ENCODE results near the gene TBX19. TPM values are rescaled to one million over a fixed set of nuclear protein-coding genes. Genes with fewer than 3 reads are reported as not detected.

The TBX19 gene
- total RNA-seq (under 1 TPM; 0.65 to 0.89 (median 0.71) TPM), polyA plus RNA-seq (0.52 TPM)
- long read RNA-seq, donor 1, partial matches to known transcripts: 0 of 1 reads
- long read RNA-seq, donor 1, other reads (novel, unspliced or antisense): 1 of 1 reads
- long read RNA-seq, donor 2: 0 reads
- long read RNA-seq, donor 3: 0 reads
- long read RNA-seq, donor 4, partial matches to known transcripts: 0 of 1 reads
- long read RNA-seq, donor 4, other reads (novel, unspliced or antisense): 0 of 1 reads

DNA sequence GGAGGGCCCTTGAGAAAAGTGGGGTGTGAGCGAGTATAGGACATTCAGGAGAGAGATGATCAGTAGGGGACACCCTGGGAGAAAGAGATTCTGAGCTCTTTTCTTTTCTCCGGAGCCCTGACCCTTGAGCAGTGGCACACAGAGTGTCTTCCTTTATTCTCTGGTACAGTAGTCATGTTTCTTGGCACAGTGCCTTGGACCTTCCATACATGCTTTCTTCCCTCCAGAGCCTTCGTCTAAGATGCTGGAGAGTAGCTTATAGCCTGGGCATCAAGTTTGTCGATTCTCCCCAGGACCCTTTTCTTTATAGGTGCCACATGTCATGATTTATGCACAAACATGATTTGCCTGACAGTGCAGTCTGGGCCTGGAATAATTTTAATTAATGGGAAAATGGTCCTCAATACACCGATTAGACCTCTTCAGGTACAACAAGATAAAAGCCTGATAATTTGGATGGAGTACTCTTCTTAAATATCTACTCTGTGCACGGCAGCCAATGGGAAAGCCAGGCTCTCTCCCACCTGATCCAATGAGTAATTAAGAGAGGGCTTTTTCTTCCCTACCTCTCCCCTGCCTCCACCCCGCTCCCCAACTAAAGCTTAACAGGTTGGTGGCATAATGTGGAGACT lies at the start of gene TBX19:
TBX19 (plus strand) TSS at position 582 of the 632 bp plus-strand sequence. CDS start 214 bp downstream, outside the sequence.
- Histone ChIP-seq H3K4me3 (ENCODE audit: low read length) (no peak within 1 kb of the TSS), H3K27ac (ENCODE audit: low read length) (no peak within 1 kb of the TSS), H3K27me3 (ENCODE audit: control insufficient read depth, insufficient read depth) (no peaks in the 10 kb centered on the region), H3K9me3 (ENCODE audit: control insufficient read depth, low read length) (no peaks in the 10 kb centered on the region), H3K4me1 (ENCODE audit: control insufficient read depth, insufficient read depth, low read length) (no peaks in the 10 kb centered on the region)
- intact Hi-C loops (cut with DNase I): no loop called here
- WGBS: 94% methylated on average over 7 of the region's 7 CpGs
- ATAC-seq (no peak), DNase-seq (no peak)

DNA sequence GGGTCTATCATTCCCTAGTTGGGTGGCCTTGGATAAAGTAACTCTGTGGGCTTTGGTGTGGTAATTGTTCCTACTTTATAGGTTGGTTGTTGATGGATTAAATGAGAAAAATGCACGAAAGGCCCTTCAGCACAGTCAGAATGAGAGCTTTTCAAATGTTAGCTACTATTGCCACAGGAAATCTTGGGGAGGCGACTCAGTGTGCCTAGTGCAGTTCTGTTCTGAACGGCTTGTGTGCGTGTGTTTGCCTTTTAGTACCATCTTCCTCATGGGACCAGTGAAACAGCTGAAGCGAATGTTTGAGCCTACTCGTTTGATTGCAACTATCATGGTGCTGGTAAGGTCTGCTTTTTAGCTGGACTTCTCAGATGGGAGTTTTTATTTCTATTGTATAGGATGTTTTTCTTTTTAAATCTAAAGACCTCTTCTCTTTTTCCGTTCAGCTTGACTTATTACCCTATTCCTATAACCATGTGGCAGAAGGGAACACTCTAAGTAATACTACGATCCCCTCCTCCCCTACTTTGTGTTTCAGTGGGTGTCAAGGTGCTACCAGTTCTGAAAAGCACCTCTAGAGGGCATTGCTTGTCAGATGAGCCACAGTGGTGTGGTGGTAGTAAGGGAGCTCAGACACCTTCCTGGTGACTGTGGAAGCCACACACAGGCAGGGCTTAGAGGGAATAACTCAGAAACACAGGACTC lies 45.7 kb upstream of the TBX19 start:
- H3K27me3 ChIP-seq (ENCODE audit: control insufficient read depth, insufficient read depth): no peaks in the 10 kb centered on the region
- no peaks in the 10 kb centered on the region for H3K9me3 ChIP-seq (ENCODE audit: control insufficient read depth, low read length)
- no peak overlapping the region for H3K4me3 ChIP-seq (ENCODE audit: low read length)
- H3K4me1 ChIP-seq (ENCODE audit: control insufficient read depth, insufficient read depth, low read length): peaks cover 9% of the 10 kb centered on the region
- DNase-seq (no peak), ATAC-seq (peak; percentile 44 to 71)
- H3K27ac ChIP-seq (ENCODE audit: low read length): peak overlapping the region; percentile 17
- WGBS: 92% methylated on average over 8 of the region's 8 CpGs
- intact Hi-C loops (cut with DNase I): no loop called here

- Histone ChIP-seq H3K4me1 (ENCODE audit: control insufficient read depth, insufficient read depth, low read length) (peaks cover 6% of the 10 kb centered on the region), H3K4me3 (ENCODE audit: low read length) (no peak overlapping the region), H3K9me3 (ENCODE audit: control insufficient read depth, low read length) (no peaks in the 10 kb centered on the region), H3K27me3 (ENCODE audit: control insufficient read depth, insufficient read depth) (no peaks in the 10 kb centered on the region), H3K27ac (ENCODE audit: low read length) (peak overlapping the region; percentile 17)
- intact Hi-C loops (cut with DNase I): no loop called here
- ATAC-seq (no peak), DNase-seq (no peak)
These were observed 45.2 kb upstream of the TBX19 start for GRCh38 chr1:168235548-168235885.

DNA sequence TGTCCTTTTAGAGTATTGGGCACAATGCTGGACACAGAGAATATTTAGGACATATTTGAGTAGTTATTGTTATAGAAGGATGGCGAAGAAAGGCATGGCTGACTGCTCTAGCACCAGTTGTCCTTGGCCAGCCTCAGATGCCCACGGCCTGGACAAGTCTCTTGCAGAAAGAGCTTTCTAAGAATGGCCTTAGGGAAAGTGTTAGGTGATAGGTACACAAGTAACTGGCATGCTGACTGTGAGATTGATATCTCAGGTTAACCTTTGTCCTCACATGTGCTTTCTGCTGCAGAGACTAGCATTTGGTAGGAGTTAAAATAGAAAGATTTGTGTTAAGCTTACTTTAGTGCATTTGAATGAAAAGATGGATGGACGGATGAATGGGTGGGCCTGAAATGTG lies 44.7 kb upstream of the TBX19 start:
- intact Hi-C loops (cut with DNase I): no loop called here
- H3K4me3 ChIP-seq (ENCODE audit: low read length): no peak overlapping the region
- no peaks in the 10 kb centered on the region for H3K9me3 ChIP-seq (ENCODE audit: control insufficient read depth, low read length)
- WGBS: 84% methylated on average over 3 of the region's 3 CpGs
- no peak overlapping the region for H3K27ac ChIP-seq (ENCODE audit: low read length)
- ATAC-seq: no peak
- H3K4me1 ChIP-seq (ENCODE audit: control insufficient read depth, insufficient read depth, low read length): peaks cover 6% of the 10 kb centered on the region
- no peaks in the 10 kb centered on the region for H3K27me3 ChIP-seq (ENCODE audit: control insufficient read depth, insufficient read depth)
- no peak for DNase-seq

DNA sequence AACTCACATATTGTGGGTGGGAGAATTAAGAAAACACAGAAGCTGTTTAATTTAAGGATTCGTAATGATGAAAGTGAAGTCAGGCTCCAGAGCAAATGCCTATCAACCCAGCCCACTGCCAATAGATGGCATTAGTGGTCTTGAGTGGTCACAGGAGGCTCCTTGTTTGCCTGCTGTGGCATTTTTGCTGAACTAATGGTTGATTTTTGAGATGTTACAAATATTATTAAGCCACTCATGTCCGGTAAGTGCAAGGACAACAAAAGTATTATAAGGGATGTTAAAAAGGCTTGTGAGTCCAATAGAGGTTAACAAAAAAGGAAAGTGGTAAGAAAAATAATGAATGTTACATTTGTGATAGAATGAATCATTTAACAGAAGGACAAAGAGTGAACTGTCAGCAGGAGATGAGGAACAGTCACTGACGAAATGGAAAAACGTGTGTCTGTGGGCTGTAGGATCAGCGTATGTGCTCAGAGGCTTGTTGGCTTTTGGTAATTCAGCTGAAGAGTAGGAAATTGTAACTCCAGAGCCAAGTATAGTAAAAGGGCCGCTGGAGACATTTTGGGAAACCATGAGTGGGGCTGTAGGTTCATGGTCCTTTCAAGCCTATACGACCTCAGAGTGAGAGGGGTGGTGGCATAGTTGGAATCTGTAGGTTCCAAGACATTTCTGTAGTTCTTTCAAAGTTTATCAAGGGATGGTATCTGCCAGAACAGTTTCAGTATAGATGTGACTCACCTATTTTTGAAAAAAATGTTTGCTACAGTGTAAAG lies 43.7 kb upstream of the TBX19 start:
- no peak for DNase-seq
- Histone ChIP-seq H3K4me1 (ENCODE audit: control insufficient read depth, insufficient read depth, low read length) (peaks cover 6% of the 10 kb centered on the region), H3K27ac (ENCODE audit: low read length) (no peak overlapping the region), H3K4me3 (ENCODE audit: low read length) (no peak overlapping the region), H3K9me3 (ENCODE audit: control insufficient read depth, low read length) (no peaks in the 10 kb centered on the region), H3K27me3 (ENCODE audit: control insufficient read depth, insufficient read depth) (no peaks in the 10 kb centered on the region)
- 78% methylated on average over 7 of the region's 7 CpGs for WGBS
- intact Hi-C loops (cut with DNase I): no loop called here
- peak in 1 of 2 donors; percentile 60 for ATAC-seq

DNA sequence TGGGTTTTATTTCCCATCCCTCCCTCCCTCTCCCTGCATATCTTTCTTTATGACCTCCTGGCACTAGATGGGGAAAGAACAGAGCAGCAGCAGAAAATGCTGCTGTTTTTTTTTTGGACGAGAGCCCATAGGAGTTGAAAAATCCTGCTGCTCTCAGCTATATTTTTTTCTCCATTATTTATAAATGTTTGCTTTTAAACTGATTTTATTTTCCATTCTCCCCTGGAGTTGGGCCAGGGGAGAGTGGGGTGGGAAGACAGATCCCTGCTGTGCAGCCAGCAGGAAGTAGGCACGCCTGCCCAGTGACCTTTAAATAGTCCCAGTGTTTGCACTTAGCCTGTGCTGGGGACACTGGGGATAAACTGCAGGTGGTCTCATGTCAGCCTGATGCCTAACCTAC lies 37.5 kb upstream of the TBX19 start:
- no peak overlapping the region for H3K4me3 ChIP-seq (ENCODE audit: low read length)
- no peaks in the 10 kb centered on the region for H3K9me3 ChIP-seq (ENCODE audit: control insufficient read depth, low read length)
- 25% methylated on average over 2 of the region's 2 CpGs for WGBS
- H3K27ac ChIP-seq (ENCODE audit: low read length): peak overlapping the region; percentile 83
- peaks cover 8% of the 10 kb centered on the region for H3K4me1 ChIP-seq (ENCODE audit: control insufficient read depth, insufficient read depth, low read length)
- intact Hi-C loops (cut with DNase I): no loop called here
- DNase-seq: peak in 2 of 3 donors; percentile 60 to 76
- H3K27me3 ChIP-seq (ENCODE audit: control insufficient read depth, insufficient read depth): no peaks in the 10 kb centered on the region
- peak; percentile 87 to 95 for ATAC-seq

DNA sequence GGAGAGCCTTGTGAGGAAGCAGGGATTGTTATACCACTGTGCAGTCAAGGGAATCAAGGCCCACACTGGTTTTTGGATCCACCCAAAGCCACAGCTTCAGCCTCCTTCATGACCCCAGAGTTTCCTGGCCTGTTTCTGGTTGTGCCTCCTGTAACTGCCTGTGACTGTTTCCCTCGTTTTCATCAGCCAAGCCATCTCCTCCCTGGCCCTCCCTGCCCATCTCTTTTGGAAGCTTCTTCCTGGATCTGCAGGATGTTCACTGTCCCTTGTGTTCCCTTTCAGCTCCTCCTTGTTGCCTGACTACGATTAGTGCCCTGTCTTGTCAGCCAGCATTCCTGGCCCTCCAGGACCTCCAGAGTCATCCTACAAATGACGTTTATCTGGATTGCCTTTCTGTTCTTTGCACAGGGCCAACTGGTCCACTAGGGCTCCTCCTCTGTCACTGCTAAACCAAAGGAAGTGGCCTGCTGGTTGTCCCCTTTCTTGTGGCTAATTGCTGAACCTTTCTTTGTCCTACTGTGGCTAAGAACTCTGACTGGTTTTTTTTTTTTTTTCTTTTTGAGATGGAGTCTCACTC lies 37.0 kb upstream of the TBX19 start:
- peak; percentile 72 to 81 for ATAC-seq
- Histone ChIP-seq H3K27ac (ENCODE audit: low read length) (peak overlapping the region; percentile 83), H3K4me3 (ENCODE audit: low read length) (no peak overlapping the region), H3K4me1 (ENCODE audit: control insufficient read depth, insufficient read depth, low read length) (peaks cover 8% of the 10 kb centered on the region), H3K27me3 (ENCODE audit: control insufficient read depth, insufficient read depth) (no peaks in the 10 kb centered on the region), H3K9me3 (ENCODE audit: control insufficient read depth, low read length) (no peaks in the 10 kb centered on the region)
- DNase-seq: peak in 1 of 3 donors; percentile 26
- 22% methylated on average over 3 of the region's 3 CpGs for WGBS
- intact Hi-C loops (cut with DNase I): no loop called here

DNA sequence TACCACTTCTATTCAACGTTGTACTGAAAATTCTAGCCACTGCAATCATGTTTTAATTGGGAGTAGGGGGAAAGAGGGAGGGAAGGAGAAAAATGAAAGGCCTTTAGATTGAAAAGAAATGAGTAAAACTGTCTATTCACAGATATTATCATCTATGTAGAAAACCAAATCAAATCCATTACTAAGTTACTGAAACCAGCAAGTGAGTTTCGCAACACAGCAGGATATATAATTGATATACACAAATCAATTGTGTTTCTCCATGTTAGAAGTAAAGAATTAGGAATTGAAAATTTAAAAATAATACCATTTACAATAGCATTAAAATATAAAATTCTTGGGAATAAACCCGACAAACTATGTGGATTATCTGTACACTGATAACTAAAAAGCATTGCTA lies 35.6 kb upstream of the TBX19 start:
- 83% methylated on average over 3 of the region's 3 CpGs for WGBS
- Histone ChIP-seq H3K27me3 (ENCODE audit: control insufficient read depth, insufficient read depth) (no peaks in the 10 kb centered on the region), H3K4me1 (ENCODE audit: control insufficient read depth, insufficient read depth, low read length) (peaks cover 8% of the 10 kb centered on the region), H3K4me3 (ENCODE audit: low read length) (no peak overlapping the region), H3K27ac (ENCODE audit: low read length) (no peak overlapping the region), H3K9me3 (ENCODE audit: control insufficient read depth, low read length) (no peaks in the 10 kb centered on the region)
- ATAC-seq (no peak), DNase-seq (no peak)
- intact Hi-C loops (cut with DNase I): no loop called here

GRCh38 chr1:168246506-168246905 lies 34.2 kb upstream of the TBX19 start:
- H3K27me3 ChIP-seq (ENCODE audit: control insufficient read depth, insufficient read depth): no peaks in the 10 kb centered on the region
- no peaks in the 10 kb centered on the region for H3K9me3 ChIP-seq (ENCODE audit: control insufficient read depth, low read length)
- H3K4me3 ChIP-seq (ENCODE audit: low read length): no peak overlapping the region
- intact Hi-C loops (cut with DNase I): no loop called here
- H3K4me1 ChIP-seq (ENCODE audit: control insufficient read depth, insufficient read depth, low read length): peaks cover 10% of the 10 kb centered on the region
- ATAC-seq (peak in 1 of 2 donors; percentile 43), DNase-seq (no peak)
- WGBS: 63% methylated on average over 5 of the region's 5 CpGs
- no peak overlapping the region for H3K27ac ChIP-seq (ENCODE audit: low read length)

DNA sequence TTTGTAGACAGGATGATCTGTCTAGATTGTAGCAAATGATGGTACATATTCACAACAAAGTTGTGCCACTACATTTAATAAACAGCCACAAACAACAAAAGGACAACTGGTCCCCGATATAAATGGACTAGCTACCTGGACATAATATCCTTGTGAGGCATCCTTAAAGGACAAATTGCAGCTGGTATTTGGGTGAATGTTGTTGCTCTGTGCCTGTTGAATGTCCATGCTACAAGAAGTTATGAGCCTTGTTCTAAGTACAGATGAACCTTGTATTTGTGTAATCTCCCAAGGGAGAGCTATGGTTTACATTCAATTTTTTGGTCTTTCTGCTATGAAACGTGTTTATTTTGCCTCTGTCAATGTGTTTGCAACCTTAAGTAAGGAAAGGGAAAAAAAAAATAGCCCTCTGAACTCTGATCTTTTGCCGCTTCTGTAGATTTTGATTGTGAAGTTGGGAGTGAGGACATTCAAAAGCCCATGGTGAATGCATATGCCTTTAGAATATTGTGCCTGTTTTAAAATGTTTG lies 28.4 kb upstream of the TBX19 start:
- DNase-seq (no peak), ATAC-seq (no peak)
- Histone ChIP-seq H3K27me3 (ENCODE audit: control insufficient read depth, insufficient read depth) (no peaks in the 10 kb centered on the region), H3K4me3 (ENCODE audit: low read length) (no peak overlapping the region), H3K9me3 (ENCODE audit: control insufficient read depth, low read length) (no peaks in the 10 kb centered on the region), H3K27ac (ENCODE audit: low read length) (no peak overlapping the region), H3K4me1 (ENCODE audit: control insufficient read depth, insufficient read depth, low read length) (peaks cover 2% of the 10 kb centered on the region)
- 83% methylated on average over 3 of the region's 3 CpGs for WGBS
- intact Hi-C loops (cut with DNase I): no loop called here

Data from right cardiac atrium (tissue), 5 donors.